Fibroblast of lung (primary cell): ENCODE results near the gene CLEC19A. TPM values are rescaled to one million over a fixed set of nuclear protein-coding genes. Genes with fewer than 3 reads are reported as not detected.

Source experiments
- DNase-seq, 2 donors: peaks; one replicate each; pipeline versions ENCODE4 v3.0.0 to v3.0.0-alpha.2; 2010; ENCODE audit warnings: low read depth in 2 of 2
- H2AFZ ChIP-seq: 2 replicates; pipeline ENCODE4 v1.5.1; 2012; ENCODE audit warnings: low read length, control low read depth, inconsistent platforms
- H3K27ac ChIP-seq: 2 replicates; pipeline ENCODE4 v1.5.1; 2011; ENCODE audit warnings: low read length, control low read depth; ENCODE audit not compliant: insufficient read depth
- H3K27me3 ChIP-seq: 2 replicates; pipeline ENCODE4 v1.5.1; 2011; ENCODE audit warnings: mild to moderate bottlenecking, low read length; ENCODE audit not compliant: control insufficient read depth, insufficient read depth
- H3K36me3 ChIP-seq: 2 replicates; pipeline ENCODE4 v1.5.1; 2011; ENCODE audit warnings: low read length; ENCODE audit not compliant: control insufficient read depth, insufficient read depth
- H3K4me1 ChIP-seq: 2 replicates; pipeline ENCODE4 v1.5.1; 2011; ENCODE audit warnings: low read length; ENCODE audit not compliant: control insufficient read depth, insufficient read depth; ENCODE audit errors: extremely low read depth
- H3K4me2 ChIP-seq: 2 replicates; pipeline ENCODE4 v1.5.1; 2011; ENCODE audit warnings: low read length, control low read depth; ENCODE audit not compliant: insufficient read depth; ENCODE audit errors: extremely low read depth
- H3K4me3 ChIP-seq, 4 experiments: fragments of 200-600 bp in 1 of 4; sonication (generic) in 1 of 4; replicated peaks in 1 of 4; 2 replicates each; pipeline ENCODE4 v1.5.1; 2011 to 2016; ENCODE audit warnings: low read length in 4 of 4, low read depth in 3 of 4, mild to moderate bottlenecking in 3 of 4, control low read depth in 2 of 4, inconsistent platforms in 1 of 4, mixed read lengths in 1 of 4; ENCODE audit not compliant: insufficient read depth in 1 of 4; ENCODE audit errors: control extremely low read depth in 1 of 4
- H3K79me2 ChIP-seq: 2 replicates; pipeline ENCODE4 v1.5.1; 2012; ENCODE audit warnings: mild to moderate bottlenecking, low read length, inconsistent platforms; ENCODE audit not compliant: control insufficient read depth, insufficient read depth
- H3K9ac ChIP-seq: 2 replicates; pipeline ENCODE4 v1.5.1; 2011; ENCODE audit warnings: mild to moderate bottlenecking, low read length, control low read depth; ENCODE audit not compliant: insufficient read depth
- H3K9me3 ChIP-seq: 2 replicates; pipeline ENCODE4 v1.5.1; 2012; ENCODE audit warnings: low read depth, low read length; ENCODE audit not compliant: control insufficient read depth, insufficient read depth
- H4K20me1 ChIP-seq: 2 replicates; pipeline ENCODE4 v1.5.1; 2011; ENCODE audit warnings: low read length; ENCODE audit not compliant: control insufficient read depth, insufficient read depth; ENCODE audit errors: extremely low read depth
- CTCF ChIP-seq, 2 donors: IDR thresholded peaks in 1 of 2; conservative IDR thresholded peaks in 1 of 2; 1 replicate in 1 of 2; 2 replicates in 1 of 2; pipeline ENCODE4 v1.5.1; 2011 to 2012; ENCODE audit warnings: low read length in 2 of 2, control low read depth in 1 of 2, inconsistent platforms in 1 of 2, low read depth in 1 of 2, mild to moderate bottlenecking in 1 of 2
- EZH2 ChIP-seq: IDR thresholded peaks from 2 replicates; pipeline ENCODE4 v1.5.1; 2012; ENCODE audit warnings: low read length, control low read depth, mild to moderate bottlenecking; ENCODE audit errors: missing control alignments
- polyA plus RNA-seq, 2 donors: library from polyadenylated mRNA; depleted of rRNA in 1 of 2; stranded (reverse) in 1 of 2; unstranded in 1 of 2; fragments of >200 nt; gene quantifications; 2 replicates each; pipeline ENCODE4 v1.2.1, GENCODE V29; 2011 to 2012; ENCODE audit warnings: missing spikeins in 1 of 2
- total RNA-seq: library from RNA; depleted of rRNA; stranded (reverse); fragments of >200 nt; gene quantifications from 2 replicates; pipeline ENCODE4 v1.2.1, GENCODE V29; 2014

CLEC19A gene
- total and polyA plus RNA-seq, 2 donors (not counting 1 experiment from before 2014, with no cell fraction given), result not detected

DNA sequence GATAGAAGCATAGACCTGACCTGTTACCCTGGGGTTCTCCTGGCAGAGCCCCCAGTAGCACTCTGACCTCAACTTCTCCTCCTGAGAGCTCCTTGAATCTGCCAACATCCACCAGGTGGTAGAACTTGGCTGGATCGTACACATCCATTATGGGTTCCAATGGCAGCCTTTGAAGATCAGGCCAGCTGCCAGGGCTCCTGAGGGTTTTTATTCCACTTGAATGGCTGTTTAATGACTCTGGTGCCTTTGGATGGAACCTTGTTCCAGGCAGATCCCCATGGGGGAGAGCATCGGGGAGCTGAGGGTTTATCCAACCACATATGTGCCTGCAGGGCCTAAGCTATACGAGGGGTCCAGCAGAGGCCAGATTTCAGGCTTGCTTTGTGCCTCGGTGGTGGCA lies 47.1 kb upstream of the CLEC19A start:
- no peak overlapping the region for H3K4me2 ChIP-seq
- TF ChIP-seq CTCF (conservative IDR thresholded peaks at IDR 0.05 in 1 of 2, IDR thresholded peaks at IDR 0.05 in 1 of 2; ENCODE audit: low read depth in 1 of 2, low read length in 2 of 2) (no peak), EZH2 (no peak)

GRCh38 chr16:19239511-19240155 lies 45.9 kb upstream of the CLEC19A start:
- TF ChIP-seq EZH2 (no peak), CTCF (conservative IDR thresholded peaks at IDR 0.05 in 1 of 2, IDR thresholded peaks at IDR 0.05 in 1 of 2; ENCODE audit: low read depth in 1 of 2, low read length in 2 of 2) (no peak)
- H3K4me1 ChIP-seq, result no peaks in the 10 kb centered on the region
- H3K4me2 ChIP-seq, result no peak overlapping the region
- H3K9me3 ChIP-seq, result no peaks in the 10 kb centered on the region
- no peak overlapping the region for H3K4me3 ChIP-seq
- H2AFZ ChIP-seq, result no peak overlapping the region
- H4K20me1 ChIP-seq, result no peaks in the 10 kb centered on the region
- no peaks in the 10 kb centered on the region for H3K27me3 ChIP-seq
- no peak overlapping the region for H3K9ac ChIP-seq
- no peak for DNase-seq
- no peaks in the 10 kb centered on the region for H3K79me2 ChIP-seq
- H3K36me3 ChIP-seq, result no peaks in the 10 kb centered on the region
- H3K27ac ChIP-seq, result no peak overlapping the region

More for the DNA sequence above, 47.1 kb upstream of the CLEC19A start:
- no peak overlapping the region for H3K4me3 ChIP-seq
- H4K20me1 ChIP-seq, result no peaks in the 10 kb centered on the region
- H2AFZ ChIP-seq, result no peak overlapping the region
- no peaks in the 10 kb centered on the region for H3K4me1 ChIP-seq
- H3K27me3 ChIP-seq, result no peaks in the 10 kb centered on the region
- H3K36me3 ChIP-seq, result no peaks in the 10 kb centered on the region
- DNase-seq, result no peak
- no peak overlapping the region for H3K9ac ChIP-seq
- no peaks in the 10 kb centered on the region for H3K79me2 ChIP-seq
- no peak overlapping the region for H3K27ac ChIP-seq
- no peaks in the 10 kb centered on the region for H3K9me3 ChIP-seq

DNA sequence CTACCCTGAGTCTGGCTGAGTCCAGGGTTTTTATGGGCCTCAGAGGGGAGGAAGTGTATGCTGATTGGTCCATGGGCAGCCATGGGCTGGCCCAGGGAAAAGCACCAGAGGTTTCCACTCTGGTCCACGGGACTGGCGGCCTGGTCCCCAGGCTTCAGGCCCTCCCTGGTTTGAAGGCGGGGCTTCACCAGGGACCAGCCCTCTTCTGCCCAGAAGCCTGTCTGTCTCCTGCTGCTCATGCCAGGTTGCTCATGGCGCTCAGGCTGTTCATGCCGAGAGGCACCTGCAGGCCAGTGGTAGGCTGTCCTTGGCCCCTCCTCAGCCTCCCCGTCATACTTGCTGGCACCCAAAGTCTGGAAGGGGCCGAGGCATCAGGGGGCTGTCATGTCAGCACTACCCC lies 45.0 kb upstream of the CLEC19A start:
- Histone ChIP-seq H3K4me1 (no peaks in the 10 kb centered on the region), H3K79me2 (no peaks in the 10 kb centered on the region), H3K4me3 (no peak overlapping the region), H3K4me2 (no peak overlapping the region), H3K9ac (no peak overlapping the region), H3K36me3 (no peaks in the 10 kb centered on the region), H3K27me3 (no peaks in the 10 kb centered on the region), H3K9me3 (no peaks in the 10 kb centered on the region), H3K27ac (no peak overlapping the region), H2AFZ (no peak overlapping the region), H4K20me1 (no peaks in the 10 kb centered on the region)
- no peak for DNase-seq
- TF ChIP-seq CTCF (conservative IDR thresholded peaks at IDR 0.05 in 1 of 2, IDR thresholded peaks at IDR 0.05 in 1 of 2; ENCODE audit: low read depth in 1 of 2, low read length in 2 of 2), result no peak
- no peak for TF ChIP-seq EZH2
